ENCODE data around the gene PHF24.
"Not testable (repeated sequence)": the region's sequence is repeated elsewhere in the genome, so short reads cannot be mapped to it uniquely, and the experiment has no call there.

PHF24 gene

GRCh38 chr9:34957492-34958410, at the start of gene PHF24:
Gene PHF24, plus strand, starts transcription at chr9:34958285. Its CDS starts 13,014 bp downstream, at chr9:34971299.
- DNase-seq, result no peak

GRCh38 chr9:34927061-34927460, 31.0 kb upstream of the PHF24 start:
- DNase-seq, result no peak

- DNase-seq, result no peak
These were observed 29.2 kb upstream of the PHF24 start for GRCh38 chr9:34928921-34929320.

GRCh38 chr9:34929506-34930102, 28.5 kb upstream of the PHF24 start:
- no peak for DNase-seq

- DNase-seq, result not testable (repeated sequence)
These were observed 18.1 kb upstream of the PHF24 start for GRCh38 chr9:34939989-34940388.

- DNase-seq, result no peak
These were observed 9.6 kb upstream of the PHF24 start for GRCh38 chr9:34948451-34948850.

GRCh38 chr9:34954225-34954624, 3.9 kb upstream of the PHF24 start:
- DNase-seq, result no peak

GRCh38 chr9:34956066-34956465, 2.0 kb upstream of the PHF24 start:
- DNase-seq, result not testable (repeated sequence)

GRCh38 chr9:34956648-34957047, 1.4 kb upstream of the PHF24 start:
- DNase-seq, result no peak

- DNase-seq, result no peak
These were observed 412 bp downstream of the PHF24 start for GRCh38 chr9:34958411-34958982.

- no peak for DNase-seq
These were observed 1.4 kb downstream of the PHF24 start for GRCh38 chr9:34959461-34959860.

- no peak for DNase-seq
These were observed 3.7 kb downstream of the PHF24 start for GRCh38 chr9:34961574-34962490.

GRCh38 chr9:34962546-34962945, 4.5 kb downstream of the PHF24 start:
- no peak for DNase-seq

- DNase-seq, result no peak
These were observed 5.5 kb downstream of the PHF24 start for GRCh38 chr9:34963552-34963951.

- no peak for DNase-seq
These were observed 6.4 kb downstream of the PHF24 start for GRCh38 chr9:34964458-34964857.

- DNase-seq, result no peak
These were observed 13.2 kb downstream of the PHF24 start for GRCh38 chr9:34971146-34971811.

- DNase-seq, result no peak
These were observed 16.6 kb downstream of the PHF24 start for GRCh38 chr9:34974664-34975063.

GRCh38 chr9:34976441-34976840, 18.4 kb downstream of the PHF24 start:
- no peak for DNase-seq

- no peak for DNase-seq
These were observed 18.9 kb downstream of the PHF24 start for GRCh38 chr9:34976992-34977391.

GRCh38 chr9:34980181-34980761, 22.2 kb downstream of the PHF24 start:
- no peak for DNase-seq

GRCh38 chr9:34982361-34982760, 24.3 kb downstream of the PHF24 start:
- no peak for DNase-seq

- DNase-seq, result no peak
These were observed 25.1 kb downstream of the PHF24 start for GRCh38 chr9:34983209-34983608.
